HCT116 (cell line): Measurements from ENCODE around the gene TMPRSS11A. TPM values are rescaled to one million over a fixed set of nuclear protein-coding genes. Genes with fewer than 3 reads are reported as not detected.

ENCODE experiments used
- EGR1 ChIP-seq: IDR thresholded peaks from 2 replicates; pipeline ENCODE4 v1.6.1; 2012; ENCODE audit warnings: low read depth
- EZH2 ChIP-seq: fragments of 200-600 bp; sonication (generic); IDR thresholded peaks from 2 replicates; pipeline ENCODE4 v1.6.1; 2017; ENCODE audit warnings: antibody characterized with exemption, mixed run types
- EZH2phosphoT487 ChIP-seq: fragments of 200-600 bp; IDR thresholded peaks from 2 replicates; pipeline ENCODE4 v1.6.1; 2018; ENCODE audit warnings: antibody characterized with exemption, borderline replicate concordance
- FOSL1 ChIP-seq: IDR thresholded peaks from 2 replicates; pipeline ENCODE4 v1.6.1; 2012; ENCODE audit warnings: low read depth
- SP1 ChIP-seq: IDR thresholded peaks from 2 replicates; pipeline ENCODE4 v1.6.1; 2012; ENCODE audit warnings: low read depth
- TCF7L2 ChIP-seq: IDR thresholded peaks from 2 replicates; pipeline ENCODE4 v1.7.0; 2011; ENCODE audit warnings: borderline replicate concordance, inconsistent platforms; ENCODE audit not compliant: insufficient read depth, insufficient read length; ENCODE audit errors: extremely low read depth
- ZBTB33 ChIP-seq: IDR thresholded peaks from 2 replicates; pipeline ENCODE4 v1.6.1; 2011; ENCODE audit warnings: mild to moderate bottlenecking, low read length, moderate library complexity; ENCODE audit not compliant: insufficient replicate concordance; ENCODE audit errors: extremely low read depth
- ZFX ChIP-seq: fragments of 450-650 bp; IDR thresholded peaks from 2 replicates; pipeline ENCODE4 v1.6.1; 2017
- ZNF274 ChIP-seq: fragments of 200-500 bp; sonication (Bioruptor generic); IDR thresholded peaks from 2 replicates; pipeline ENCODE4 v1.6.1; 2014; ENCODE audit warnings: mild to moderate bottlenecking, low read depth, low read length, inconsistent platforms
- total RNA-seq: library from RNA; stranded (reverse); gene quantifications from one replicate; pipeline ENCODE4 v1.2.1, GENCODE V29; 2021; ENCODE audit not compliant: unreplicated experiment
- TF ChIP-seq, protein P1 (sequence below): IDR thresholded peaks from 2 replicates; pipeline ENCODE4 v1.6.1; 2012
- TF ChIP-seq, protein P2 (sequence below), 3 experiments: fragments of 200-600 bp in 1 of 3; sonication (generic) in 1 of 3; IDR thresholded peaks in 2 of 3; conservative IDR thresholded peaks in 1 of 3; 2 replicates each; pipeline ENCODE4 v1.5.1; 2012 to 2017; ENCODE audit warnings: low read depth in 2 of 3, low read length in 2 of 3, antibody characterized with exemption in 1 of 3, borderline replicate concordance in 1 of 3, control low read depth in 1 of 3, mild to moderate bottlenecking in 1 of 3, mixed read lengths in 1 of 3, mixed run types in 1 of 3, moderate library complexity in 1 of 3; ENCODE audit not compliant: insufficient read depth in 1 of 3

The TMPRSS11A gene
- total RNA-seq, 1 experiment from 2014 or later = not detected

GRCh38 chr4:67915400-67915966, 47.8 kb downstream of the TMPRSS11A start (continued):
- TF ChIP-seq ZBTB33 = no peak
- TF ChIP-seq ZFX = no peak
- no peak for TF ChIP-seq TCF7L2
- no peak for TF ChIP-seq EZH2phosphoT487
- TF ChIP-seq, protein P1, sequence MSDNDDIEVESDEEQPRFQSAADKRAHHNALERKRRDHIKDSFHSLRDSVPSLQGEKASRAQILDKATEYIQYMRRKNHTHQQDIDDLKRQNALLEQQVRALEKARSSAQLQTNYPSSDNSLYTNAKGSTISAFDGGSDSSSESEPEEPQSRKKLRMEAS = no peak
- TF ChIP-seq EGR1 = no peak
- TF ChIP-seq FOSL1 = no peak
- no peak for TF ChIP-seq EZH2
- TF ChIP-seq, protein P2, sequence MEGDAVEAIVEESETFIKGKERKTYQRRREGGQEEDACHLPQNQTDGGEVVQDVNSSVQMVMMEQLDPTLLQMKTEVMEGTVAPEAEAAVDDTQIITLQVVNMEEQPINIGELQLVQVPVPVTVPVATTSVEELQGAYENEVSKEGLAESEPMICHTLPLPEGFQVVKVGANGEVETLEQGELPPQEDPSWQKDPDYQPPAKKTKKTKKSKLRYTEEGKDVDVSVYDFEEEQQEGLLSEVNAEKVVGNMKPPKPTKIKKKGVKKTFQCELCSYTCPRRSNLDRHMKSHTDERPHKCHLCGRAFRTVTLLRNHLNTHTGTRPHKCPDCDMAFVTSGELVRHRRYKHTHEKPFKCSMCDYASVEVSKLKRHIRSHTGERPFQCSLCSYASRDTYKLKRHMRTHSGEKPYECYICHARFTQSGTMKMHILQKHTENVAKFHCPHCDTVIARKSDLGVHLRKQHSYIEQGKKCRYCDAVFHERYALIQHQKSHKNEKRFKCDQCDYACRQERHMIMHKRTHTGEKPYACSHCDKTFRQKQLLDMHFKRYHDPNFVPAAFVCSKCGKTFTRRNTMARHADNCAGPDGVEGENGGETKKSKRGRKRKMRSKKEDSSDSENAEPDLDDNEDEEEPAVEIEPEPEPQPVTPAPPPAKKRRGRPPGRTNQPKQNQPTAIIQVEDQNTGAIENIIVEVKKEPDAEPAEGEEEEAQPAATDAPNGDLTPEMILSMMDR (IDR thresholded peaks at IDR 0.05 in 2 of 3, conservative IDR thresholded peaks at IDR 0.05 in 1 of 3; ENCODE audit: borderline replicate concordance in 1 of 3, insufficient read depth in 1 of 3, low read depth in 2 of 3, low read length in 2 of 3) = no peak
- no peak for TF ChIP-seq ZNF274
- no peak for TF ChIP-seq SP1
